ENCODE measurements around the gene CD74. TPM values are rescaled to one million over a fixed set of nuclear protein-coding genes. Genes with fewer than 3 reads are reported as not detected.

The CD74 gene
- total RNA-seq, 1 experiment from 2014 or later: 19.5 TPM

- H3K4me3 Mint-ChIP-seq: no peak overlapping the region
- H2BK12ac ChIP-seq (ENCODE audit: insufficient read length, low read depth, low read length): no peak overlapping the region
- no peaks in the 10 kb centered on the region for H3K79me2 ChIP-seq (ENCODE audit: insufficient read depth, low read length)
- H2AK5ac ChIP-seq (ENCODE audit: insufficient read length, low read length): no peak overlapping the region
- no peak overlapping the region for H3K23ac ChIP-seq (ENCODE audit: insufficient read length, low read depth, low read length)
- no peak overlapping the region for H4K91ac ChIP-seq (ENCODE audit: insufficient read length, low read depth, low read length)
- no peak overlapping the region for H2BK120ac ChIP-seq (ENCODE audit: low read depth, low read length, poor library complexity, severe bottlenecking)
- H4K20me1 ChIP-seq (ENCODE audit: control insufficient read depth, insufficient read depth, insufficient read length): no peaks in the 10 kb centered on the region
- no peak overlapping the region for H2BK5ac ChIP-seq (ENCODE audit: insufficient read length, low read length)
- no peak overlapping the region for H3K14ac ChIP-seq (ENCODE audit: insufficient read depth, low read length)
- no peak for DNase-seq
- H3K9me3 Mint-ChIP-seq: no peaks in the 10 kb centered on the region
- H3K27me3 ChIP-seq (ENCODE audit: insufficient read depth, low read length): no peaks in the 10 kb centered on the region
- no peaks in the 10 kb centered on the region for H3K27me3 Mint-ChIP-seq (ENCODE audit: low read depth)
- H3T11ph ChIP-seq (ENCODE audit: low read length): no peak overlapping the region
- H3K4me1 ChIP-seq (ENCODE audit: insufficient read depth, low read length): no peaks in the 10 kb centered on the region
- TF ChIP-seq CTCF (conservative IDR thresholded peaks at IDR 0.05): no peak
- H3K4ac ChIP-seq (ENCODE audit: low read depth, low read length): no peak overlapping the region
- H3K27ac ChIP-seq (ENCODE audit: insufficient read length, low read depth, low read length): no peak overlapping the region
- H3K27ac Mint-ChIP-seq: peak overlapping the region; percentile 10 to 78 (median 24); a peak in 5 of 7 replicates
- WGBS (ENCODE audit: extremely low coverage, insufficient read length, low lambda C conversion rate): no CpG with 5 or more reads among the region's 10 CpGs
- H3K9ac ChIP-seq (ENCODE audit: extremely low read depth, insufficient read length, low read length): no peak overlapping the region
- H3K23me2 ChIP-seq (ENCODE audit: insufficient read length, low read depth, low read length, poor library complexity, severe bottlenecking): no peaks in the 10 kb centered on the region
- no peak overlapping the region for H4K5ac ChIP-seq (ENCODE audit: insufficient read length, low read depth, low read length)
- H3K9me3 ChIP-seq (ENCODE audit: control insufficient read depth, low read depth, low read length): no peaks in the 10 kb centered on the region
- H3K79me1 ChIP-seq (ENCODE audit: insufficient read depth, low read depth, low read length, poor library complexity, severe bottlenecking): no peaks in the 10 kb centered on the region
- H3K4me2 ChIP-seq (ENCODE audit: insufficient read depth, insufficient read length, low read length): no peak overlapping the region
- peaks cover 57 to 98% (median 92%) of the 10 kb centered on the region in 3 experiments; a peak in 6 of 7 replicates for H3K36me3 Mint-ChIP-seq (ENCODE audit: insufficient read depth in 1 of 3, low read depth in 3 of 3)
- H4K8ac ChIP-seq (replicated peaks; ENCODE audit: insufficient read length, low read depth, low read length): no peak overlapping the region
- no peak overlapping the region for H3K56ac ChIP-seq (ENCODE audit: insufficient read length, low read depth, low read length)
- no peak overlapping the region for H2BK20ac ChIP-seq (ENCODE audit: low read depth, low read length, poor library complexity, severe bottlenecking)
- H2BK15ac ChIP-seq (ENCODE audit: low read depth, low read length): no peak overlapping the region
- H3K18ac ChIP-seq (ENCODE audit: insufficient read length, low read depth, low read length): no peak overlapping the region
- no peaks in the 10 kb centered on the region for H3K4me1 Mint-ChIP-seq
- no peak overlapping the region for H2AFZ ChIP-seq (ENCODE audit: low read length)
These were observed 35.6 kb downstream of the CD74 start for GRCh38 chr5:150376799-150377771.
